ENCODE measurements around the gene TSHZ1. TPM values are rescaled to one million over a fixed set of nuclear protein-coding genes. Genes with fewer than 3 reads are reported as not detected.

Gene TSHZ1
- total and polyA plus RNA-seq, 2 of the 8 experiments (the other 6 are each of a cell fraction or from before 2014, with no cell fraction given), result 0.03 to 0.32 TPM

DNA sequence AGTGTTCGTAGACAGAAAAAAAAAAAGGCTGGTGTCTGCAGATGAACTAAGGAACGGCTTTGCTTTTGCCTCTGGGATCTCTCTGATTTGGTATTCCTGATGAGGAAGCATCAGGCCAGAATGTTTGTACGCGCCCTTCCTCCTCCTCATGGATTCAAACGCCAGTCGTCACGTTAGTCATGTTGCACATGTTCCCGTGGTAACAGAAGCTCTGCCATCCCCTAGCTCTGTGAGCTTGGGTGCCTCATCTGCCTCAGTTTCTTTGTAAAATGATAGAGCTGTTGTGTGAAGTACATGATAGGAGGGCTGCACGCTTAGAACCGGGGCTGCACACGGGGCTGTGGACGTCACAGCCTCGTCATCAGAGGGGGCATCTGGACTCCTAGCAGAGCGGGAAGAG lies 47.0 kb downstream of the TSHZ1 start:
- CTCF ChIA-PET (ENCODE audit: partially characterized antibody), result interaction anchor here (1.4 kb wide), 1 partner anchor 21 kb away, joined by 5 read pairs; no protein-coding TSS in a partner anchor
- H3K56ac ChIP-seq (replicated peaks; ENCODE audit: insufficient read length, low read depth, low read length), result no peak overlapping the region
- H2BK15ac ChIP-seq (ENCODE audit: low read length), result no peak overlapping the region
- TF ChIP-seq, protein P1, sequence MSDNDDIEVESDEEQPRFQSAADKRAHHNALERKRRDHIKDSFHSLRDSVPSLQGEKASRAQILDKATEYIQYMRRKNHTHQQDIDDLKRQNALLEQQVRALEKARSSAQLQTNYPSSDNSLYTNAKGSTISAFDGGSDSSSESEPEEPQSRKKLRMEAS (IDR thresholded peaks at IDR 0.05), result no peak
- TF ChIP-seq SP4 (IDR thresholded peaks at IDR 0.05; ENCODE audit: low read length), result no peak
- no peak for TF ChIP-seq CREB1 (IDR thresholded peaks at IDR 0.05)
- TF ChIP-seq RNF2 (IDR thresholded peaks at IDR 0.05; ENCODE audit: borderline replicate concordance, low read depth, low read length, missing control alignments, poor library complexity, severe bottlenecking), result no peak
- TF ChIP-seq RAD21 (IDR thresholded peaks at IDR 0.05 in 1 of 2, conservative IDR thresholded peaks at IDR 0.05 in 1 of 2; ENCODE audit: low read depth in 2 of 2, low read length in 2 of 2), result no peak
- no peak for TF ChIP-seq CHD2 (IDR thresholded peaks at IDR 0.05; ENCODE audit: low read length)
- no peak overlapping the region for H3K18ac ChIP-seq (ENCODE audit: extremely low read depth, low read length)
- WGBS, 2 experiments (ENCODE audit: extremely low coverage in 1 of 2, insufficient coverage in 1 of 2, insufficient read length in 1 of 2, insufficient replicate concordance in 2 of 2, low coverage in 1 of 2, low lambda C conversion rate in 2 of 2, missing lambda C conversion rate in 1 of 2), result 90% methylated on average over 14 of the region's 14 CpGs; no CpG with 5 or more reads in 1 of the 2 experiments
- no peak overlapping the region for H2BK12ac ChIP-seq (ENCODE audit: low read depth, low read length)
- H2BK5ac ChIP-seq (ENCODE audit: low read depth, low read length), result no peak overlapping the region
- no peak overlapping the region for H4K5ac ChIP-seq (ENCODE audit: insufficient read length, low read depth, low read length)
- H3K4ac ChIP-seq (replicated peaks; ENCODE audit: insufficient read length, low read depth, low read length), result no peak overlapping the region
- no peak overlapping the region for H4K91ac ChIP-seq (replicated peaks; ENCODE audit: insufficient read length, low read length)
- DNase-seq (ENCODE audit: low read depth in 1 of 2, low spot score in 2 of 2), result no peak
- POLR2A ChIA-PET (ENCODE audit: partially characterized antibody), result no interaction called here
- no peaks in the 10 kb centered on the region for H3K79me2 ChIP-seq (ENCODE audit: control insufficient read depth in 1 of 2, insufficient read depth in 2 of 2, low read length in 2 of 2)
- no peak overlapping the region for H2BK20ac ChIP-seq (ENCODE audit: low read length)
- H2AK5ac ChIP-seq (ENCODE audit: low read depth, low read length), result no peak overlapping the region
- no peak overlapping the region for H3K4me3 ChIP-seq (ENCODE audit: extremely low read depth in 1 of 4, insufficient read depth in 2 of 4, low read depth in 3 of 4, low read length in 4 of 4)
- H3K9ac ChIP-seq (replicated peaks in 1 of 4; ENCODE audit: extremely low read depth in 1 of 4, low read depth in 3 of 4, low read length in 3 of 4), result no peak overlapping the region
- H3K9me3 ChIP-seq (ENCODE audit: insufficient read depth in 2 of 2, low read depth in 1 of 2, low read length in 1 of 2), result no peaks in the 10 kb centered on the region
- no peaks in the 10 kb centered on the region for H3K27me3 ChIP-seq (replicated peaks in 1 of 4; ENCODE audit: control insufficient read depth in 3 of 4, extremely low read depth in 1 of 4, insufficient read depth in 3 of 4, low read length in 3 of 4)
- no peak overlapping the region for H2AFZ ChIP-seq (ENCODE audit: low read length)
- no peak overlapping the region for H3K27ac ChIP-seq (ENCODE audit: low read depth, low read length)
- H3K23me2 ChIP-seq (ENCODE audit: low read depth, low read length), result no peaks in the 10 kb centered on the region
- no peaks in the 10 kb centered on the region for H3K36me3 ChIP-seq (ENCODE audit: control insufficient read depth in 2 of 4, insufficient read depth in 4 of 4, low read length in 3 of 4)
- H4K20me1 ChIP-seq (replicated peaks in 1 of 2; ENCODE audit: control insufficient read depth in 1 of 2, insufficient read depth in 2 of 2, low read length in 2 of 2), result no peaks in the 10 kb centered on the region
- no peak for FAIRE-seq
- H3K23ac ChIP-seq (ENCODE audit: insufficient read length), result no peak overlapping the region
- no peaks in the 10 kb centered on the region for H3K79me1 ChIP-seq (ENCODE audit: low read depth, low read length)
- H3K14ac ChIP-seq (ENCODE audit: insufficient read length), result no peak overlapping the region
- no peak overlapping the region for H4K8ac ChIP-seq (ENCODE audit: extremely low read depth, insufficient read depth, low read length)
- no peaks in the 10 kb centered on the region for H3K4me1 ChIP-seq (replicated peaks in 1 of 4; ENCODE audit: control insufficient read depth in 3 of 4, insufficient read depth in 4 of 4, low read length in 3 of 4)
- no peak overlapping the region for H3K4me2 ChIP-seq (ENCODE audit: insufficient read depth in 1 of 2, low read depth in 2 of 2, low read length in 2 of 2)
- H2BK120ac ChIP-seq (replicated peaks; ENCODE audit: low read depth, low read length), result no peak overlapping the region
